Activated T-helper 9 cell treated with anti-CD3 and anti-CD28 coated beads, Interleukin-2, amount 50 U/mL, for 16 hours (primary cell): ENCODE measurements around the gene TYW3.

Experiments
- DNase-seq: peaks from one replicate; pipeline ENCODE4 v3.0.0-alpha.2; 2020; ENCODE audit warnings: low read depth

TYW3 gene

DNA sequence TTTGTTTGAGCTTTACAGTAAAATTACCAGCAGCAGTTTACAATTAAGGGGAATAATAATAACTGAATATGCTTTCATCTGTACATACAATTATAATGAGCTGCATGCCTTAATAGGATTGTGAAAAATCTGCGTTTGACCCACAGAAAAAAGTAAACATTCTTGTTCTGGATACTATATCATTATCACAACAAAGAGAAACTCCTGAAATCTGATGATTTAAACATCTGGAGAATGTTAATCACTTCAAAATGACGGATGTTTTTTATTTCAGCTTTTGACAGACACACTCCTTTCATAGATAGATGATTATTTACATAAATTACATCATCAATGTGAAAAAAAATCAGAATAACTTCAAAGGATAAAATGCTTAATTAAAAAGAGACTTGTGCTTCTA lies 58.5 kb downstream of the TYW3 start:
- DNase-seq = no peak

DNA sequence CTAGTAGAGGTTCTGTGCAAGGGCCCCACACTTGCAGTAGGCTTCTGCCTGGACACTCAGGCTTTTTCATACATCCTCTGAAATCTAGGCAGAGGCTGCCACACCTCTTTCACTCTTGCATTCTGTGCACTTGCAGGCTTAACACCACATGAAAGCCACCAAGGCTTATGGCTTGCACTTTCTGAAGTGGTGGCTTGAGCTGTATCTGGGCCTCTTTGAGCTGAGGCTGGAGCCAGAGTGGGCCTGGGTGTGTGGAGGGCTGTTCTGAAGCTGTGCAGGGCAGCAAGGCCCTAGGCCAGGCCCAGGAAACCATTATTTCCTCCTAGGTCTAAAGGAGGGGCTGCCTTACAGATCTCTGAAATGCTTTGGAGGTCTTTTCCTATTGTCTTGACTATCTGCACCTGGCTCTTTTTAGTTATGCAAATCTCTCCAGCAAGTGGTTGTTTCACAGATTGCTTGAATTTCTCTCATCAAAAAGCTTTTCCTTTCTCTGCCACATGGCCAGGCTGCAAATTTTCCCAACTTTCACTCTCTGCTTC lies 66.2 kb downstream of the TYW3 start:
- no peak for DNase-seq

DNA sequence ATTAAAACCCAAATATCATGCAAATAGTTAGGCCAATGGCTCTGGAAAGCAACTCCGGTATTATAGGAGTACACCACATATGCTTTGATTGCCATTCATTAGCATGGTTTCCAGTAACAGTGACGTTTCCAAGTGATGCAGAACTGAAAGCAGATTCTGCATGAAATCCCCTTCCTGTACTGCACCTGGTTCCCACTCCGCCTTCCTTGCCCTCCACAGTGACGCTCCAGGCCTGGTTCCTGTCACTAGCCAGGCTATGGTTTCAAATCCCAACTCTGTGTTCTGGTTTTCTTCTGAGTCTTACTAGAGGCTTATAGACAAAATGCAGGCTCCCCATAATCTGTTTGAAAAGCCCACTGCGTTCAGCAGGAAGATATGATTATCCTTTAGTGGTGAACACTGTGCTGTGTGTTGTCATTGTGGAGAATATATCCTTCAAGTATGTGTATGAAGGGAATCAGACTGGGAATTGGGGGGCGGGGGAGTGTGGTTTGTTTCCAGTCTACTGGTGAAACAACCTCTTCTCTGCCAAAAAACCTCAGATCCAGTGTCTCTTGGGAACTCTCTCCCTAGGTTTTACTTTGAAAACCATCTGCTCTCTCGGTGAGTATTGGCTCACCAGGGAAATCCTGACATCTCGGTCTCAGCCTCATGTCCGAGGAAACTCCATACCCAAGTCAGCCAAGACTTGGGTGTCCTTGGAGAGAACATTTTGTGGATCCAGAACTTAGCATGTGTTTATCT lies 78.7 kb downstream of the TYW3 start:
- DNase-seq = no peak

DNA sequence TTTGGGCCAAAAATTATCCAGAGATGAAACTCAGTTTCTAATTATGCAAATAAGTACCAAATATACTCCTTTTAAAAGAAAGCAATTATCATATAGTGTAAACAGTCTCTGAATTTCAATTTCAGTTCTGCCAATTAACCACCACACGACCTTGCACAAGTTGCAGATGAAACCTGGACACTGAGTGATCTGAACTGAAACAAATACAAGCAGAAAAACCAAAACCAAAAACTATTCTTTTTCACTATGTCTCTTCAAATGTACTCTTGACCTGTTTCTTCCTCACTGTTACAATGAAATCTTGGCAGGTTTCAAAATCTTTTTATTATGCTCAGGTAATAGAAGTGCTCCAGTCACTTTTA lies 79.2 kb downstream of the TYW3 start:
- no peak for DNase-seq
